ENCODE measurements around the gene UBE2V1.

DNA sequence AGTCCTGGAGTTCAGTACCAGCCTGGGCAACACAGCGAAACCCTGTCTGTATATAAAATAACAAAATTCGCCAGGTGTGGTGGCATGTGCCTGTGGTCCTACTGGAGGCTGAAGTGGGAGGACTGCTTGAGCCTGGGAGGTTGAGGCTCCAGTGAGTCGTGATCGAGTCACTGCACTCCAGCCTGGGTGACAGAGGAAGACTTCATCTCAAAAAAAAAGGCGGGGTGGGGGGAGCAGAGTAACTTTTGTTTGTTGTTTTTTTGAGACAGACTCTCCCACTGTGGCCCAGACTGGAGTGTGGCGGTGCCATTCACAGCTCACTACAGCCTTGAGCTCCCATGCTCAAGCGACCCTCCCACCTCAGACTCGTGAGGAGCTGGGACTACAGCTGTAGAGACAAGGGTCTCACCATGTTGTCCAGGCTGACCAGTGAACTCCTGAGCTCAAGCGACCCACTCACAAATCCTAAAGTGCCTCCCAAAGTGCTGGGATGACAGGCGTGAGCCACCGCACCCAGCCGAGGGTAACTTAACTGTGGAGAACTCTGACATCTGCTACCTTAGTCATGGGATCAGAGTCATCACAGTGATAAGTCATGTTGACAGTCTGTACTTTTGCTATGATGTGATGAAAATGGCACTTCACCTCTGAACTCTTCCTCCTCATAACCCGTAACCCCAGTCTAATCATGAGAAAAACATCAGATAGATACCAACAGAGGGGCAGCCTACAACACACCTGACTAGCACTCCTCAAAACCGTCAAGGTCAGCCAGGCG is 24.1 kb upstream of the UBE2V1 start:
- TF ChIP-seq, protein P1, sequence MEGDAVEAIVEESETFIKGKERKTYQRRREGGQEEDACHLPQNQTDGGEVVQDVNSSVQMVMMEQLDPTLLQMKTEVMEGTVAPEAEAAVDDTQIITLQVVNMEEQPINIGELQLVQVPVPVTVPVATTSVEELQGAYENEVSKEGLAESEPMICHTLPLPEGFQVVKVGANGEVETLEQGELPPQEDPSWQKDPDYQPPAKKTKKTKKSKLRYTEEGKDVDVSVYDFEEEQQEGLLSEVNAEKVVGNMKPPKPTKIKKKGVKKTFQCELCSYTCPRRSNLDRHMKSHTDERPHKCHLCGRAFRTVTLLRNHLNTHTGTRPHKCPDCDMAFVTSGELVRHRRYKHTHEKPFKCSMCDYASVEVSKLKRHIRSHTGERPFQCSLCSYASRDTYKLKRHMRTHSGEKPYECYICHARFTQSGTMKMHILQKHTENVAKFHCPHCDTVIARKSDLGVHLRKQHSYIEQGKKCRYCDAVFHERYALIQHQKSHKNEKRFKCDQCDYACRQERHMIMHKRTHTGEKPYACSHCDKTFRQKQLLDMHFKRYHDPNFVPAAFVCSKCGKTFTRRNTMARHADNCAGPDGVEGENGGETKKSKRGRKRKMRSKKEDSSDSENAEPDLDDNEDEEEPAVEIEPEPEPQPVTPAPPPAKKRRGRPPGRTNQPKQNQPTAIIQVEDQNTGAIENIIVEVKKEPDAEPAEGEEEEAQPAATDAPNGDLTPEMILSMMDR (conservative IDR thresholded peaks at IDR 0.05; ENCODE audit: low read depth, low read length): no peak
- TF ChIP-seq EZH2 (IDR thresholded peaks at IDR 0.05; ENCODE audit: low read length, unreplicated experiment) (no peak), EZH2phosphoT487 (IDR thresholded peaks at IDR 0.05; ENCODE audit: borderline replicate concordance, low read length) (no peak)
